KMS-11 (cell line): ENCODE data around the gene FRY.

Experiments
- H2AFZ ChIP-seq: fragments of 200-600 bp; sonication (generic); 2 replicates; pipeline ENCODE4 v1.6.1; 2016; ENCODE audit warnings: antibody characterized with exemption, mixed run types, low read depth
- H3K27ac ChIP-seq: fragments of 200-600 bp; sonication (generic); 2 replicates; pipeline ENCODE4 v1.6.1; 2016; ENCODE audit warnings: mild to moderate bottlenecking, mixed run types
- H3K27me3 ChIP-seq: fragments of 200-600 bp; sonication (generic); 2 replicates; pipeline ENCODE4 v1.6.1; 2017; ENCODE audit warnings: mild to moderate bottlenecking, low read depth, mixed run types, moderate library complexity; ENCODE audit not compliant: insufficient read depth
- H3K36me3 ChIP-seq: fragments of 200-600 bp; sonication (generic); 2 replicates; pipeline ENCODE4 v1.6.1; 2017; ENCODE audit warnings: mild to moderate bottlenecking, mixed run types; ENCODE audit not compliant: insufficient read depth
- H3K4me1 ChIP-seq: fragments of 200-600 bp; sonication (generic); 2 replicates; pipeline ENCODE4 v1.6.1; 2016; ENCODE audit warnings: mild to moderate bottlenecking, low read depth, mixed run types; ENCODE audit not compliant: poor library complexity, severe bottlenecking
- H3K4me2 ChIP-seq: fragments of 200-600 bp; sonication (generic); 2 replicates; pipeline ENCODE4 v1.7.0; 2016; ENCODE audit warnings: mild to moderate bottlenecking, mixed run types
- H3K4me3 ChIP-seq: fragments of 200-600 bp; sonication (generic); IDR thresholded peaks from 2 replicates; pipeline ENCODE4 v1.6.1; 2017; ENCODE audit warnings: low read depth, low read length, mixed read lengths; ENCODE audit not compliant: insufficient read depth
- H3K79me2 ChIP-seq: fragments of 200-600 bp; sonication (generic); 2 replicates; pipeline ENCODE4 v1.6.1; 2016; ENCODE audit warnings: low read depth, mixed run types; ENCODE audit not compliant: insufficient read depth
- H3K9ac ChIP-seq: fragments of 200-600 bp; sonication (generic); 2 replicates; pipeline ENCODE4 v1.6.1; 2016; ENCODE audit warnings: mild to moderate bottlenecking, mixed run types
- H4K20me1 ChIP-seq: fragments of 200-600 bp; sonication (generic); 2 replicates; pipeline ENCODE4 v1.6.1; 2016; ENCODE audit warnings: mild to moderate bottlenecking, mixed run types; ENCODE audit not compliant: insufficient read depth
- TF ChIP-seq, protein P1 (sequence below): fragments of 200-600 bp; sonication (generic); conservative IDR thresholded peaks from 2 replicates; pipeline ENCODE4 v1.6.1; 2017; ENCODE audit warnings: low read depth, mild to moderate bottlenecking, antibody characterized with exemption, low read length, moderate library complexity, mixed read lengths

The FRY gene

DNA sequence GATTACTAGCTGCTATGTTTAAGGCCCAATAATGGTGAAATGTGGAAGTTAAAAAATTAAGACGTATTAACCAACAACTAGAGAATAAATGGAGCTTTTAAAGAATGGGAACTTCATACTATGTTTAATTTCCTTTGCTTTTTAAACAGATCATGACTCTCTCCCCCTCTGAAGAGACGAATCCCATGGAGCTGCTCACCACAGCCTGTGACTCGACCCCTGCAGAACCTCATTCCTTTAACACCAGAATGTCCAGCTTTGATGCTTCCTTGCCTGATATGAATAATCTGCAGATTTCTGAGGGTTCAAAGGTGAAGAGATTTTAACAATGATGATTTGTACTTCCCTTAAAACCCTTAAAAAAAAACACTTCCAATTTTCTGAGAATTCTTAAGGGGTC, 230.6 kb downstream of the FRY start:
- H3K36me3 ChIP-seq: no peaks in the 10 kb centered on the region
- H2AFZ ChIP-seq: no peak overlapping the region
- H3K4me2 ChIP-seq: no peak overlapping the region
- no peak overlapping the region for H3K4me3 ChIP-seq
- H3K27me3 ChIP-seq: no peaks in the 10 kb centered on the region
- H3K9ac ChIP-seq: no peak overlapping the region
- TF ChIP-seq, protein P1, sequence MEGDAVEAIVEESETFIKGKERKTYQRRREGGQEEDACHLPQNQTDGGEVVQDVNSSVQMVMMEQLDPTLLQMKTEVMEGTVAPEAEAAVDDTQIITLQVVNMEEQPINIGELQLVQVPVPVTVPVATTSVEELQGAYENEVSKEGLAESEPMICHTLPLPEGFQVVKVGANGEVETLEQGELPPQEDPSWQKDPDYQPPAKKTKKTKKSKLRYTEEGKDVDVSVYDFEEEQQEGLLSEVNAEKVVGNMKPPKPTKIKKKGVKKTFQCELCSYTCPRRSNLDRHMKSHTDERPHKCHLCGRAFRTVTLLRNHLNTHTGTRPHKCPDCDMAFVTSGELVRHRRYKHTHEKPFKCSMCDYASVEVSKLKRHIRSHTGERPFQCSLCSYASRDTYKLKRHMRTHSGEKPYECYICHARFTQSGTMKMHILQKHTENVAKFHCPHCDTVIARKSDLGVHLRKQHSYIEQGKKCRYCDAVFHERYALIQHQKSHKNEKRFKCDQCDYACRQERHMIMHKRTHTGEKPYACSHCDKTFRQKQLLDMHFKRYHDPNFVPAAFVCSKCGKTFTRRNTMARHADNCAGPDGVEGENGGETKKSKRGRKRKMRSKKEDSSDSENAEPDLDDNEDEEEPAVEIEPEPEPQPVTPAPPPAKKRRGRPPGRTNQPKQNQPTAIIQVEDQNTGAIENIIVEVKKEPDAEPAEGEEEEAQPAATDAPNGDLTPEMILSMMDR: no peak
- H3K27ac ChIP-seq: no peak overlapping the region
- H3K4me1 ChIP-seq: no peaks in the 10 kb centered on the region
- H3K79me2 ChIP-seq: no peaks in the 10 kb centered on the region
- H4K20me1 ChIP-seq: no peaks in the 10 kb centered on the region

DNA sequence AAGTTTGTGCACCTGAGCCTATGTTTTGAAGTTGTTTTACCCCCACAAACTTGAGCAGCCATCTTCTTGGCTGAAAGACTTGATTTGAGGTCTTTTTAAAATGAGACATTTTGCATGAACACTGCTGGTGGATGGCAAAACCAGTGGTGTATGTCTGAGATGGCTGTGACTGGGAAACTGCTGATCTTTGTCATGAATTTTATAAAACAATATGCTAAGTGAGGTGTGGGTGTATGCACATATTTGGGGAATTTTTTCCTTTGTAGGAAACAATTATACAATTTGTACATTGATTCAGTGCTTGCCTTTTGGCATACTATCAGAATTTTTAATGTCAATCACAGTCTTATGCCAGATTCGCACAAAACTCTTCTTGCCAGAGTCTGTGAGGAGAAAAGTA, 231.0 kb downstream of the FRY start:
- Histone ChIP-seq H3K4me1 (no peaks in the 10 kb centered on the region), H3K9ac (no peak overlapping the region), H4K20me1 (no peaks in the 10 kb centered on the region), H3K27me3 (no peaks in the 10 kb centered on the region), H3K27ac (no peak overlapping the region), H3K79me2 (no peaks in the 10 kb centered on the region), H3K36me3 (no peaks in the 10 kb centered on the region), H3K4me2 (no peak overlapping the region), H3K4me3 (no peak overlapping the region), H2AFZ (no peak overlapping the region)
- TF ChIP-seq, protein P1: no peak

DNA sequence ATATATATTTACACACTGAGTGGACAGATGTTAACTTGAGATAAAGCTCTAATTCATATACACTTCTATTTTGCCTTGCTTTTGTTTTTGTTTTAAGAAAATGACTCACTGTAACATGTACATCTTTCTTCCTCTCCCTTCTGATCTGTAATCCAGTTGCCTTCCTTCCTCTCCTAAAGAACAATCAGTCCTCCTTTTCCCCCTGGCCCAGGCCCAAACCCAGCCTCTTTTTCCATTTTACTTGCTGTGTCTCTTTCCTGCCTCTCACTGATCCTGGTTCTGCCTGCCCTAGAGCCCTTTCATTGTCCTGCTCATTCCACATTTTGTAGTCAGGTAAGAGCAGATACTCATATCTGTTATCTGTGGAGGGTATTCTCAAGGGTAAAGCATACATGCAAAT, 232.8 kb downstream of the FRY start:
- no peaks in the 10 kb centered on the region for H4K20me1 ChIP-seq
- H3K27ac ChIP-seq: no peak overlapping the region
- H3K27me3 ChIP-seq: no peaks in the 10 kb centered on the region
- no peak overlapping the region for H3K9ac ChIP-seq
- H3K4me1 ChIP-seq: no peaks in the 10 kb centered on the region
- no peaks in the 10 kb centered on the region for H3K36me3 ChIP-seq
- no peak overlapping the region for H3K4me3 ChIP-seq
- H3K4me2 ChIP-seq: no peak overlapping the region
- H2AFZ ChIP-seq: no peak overlapping the region
- TF ChIP-seq, protein P1: no peak
- H3K79me2 ChIP-seq: no peaks in the 10 kb centered on the region

DNA sequence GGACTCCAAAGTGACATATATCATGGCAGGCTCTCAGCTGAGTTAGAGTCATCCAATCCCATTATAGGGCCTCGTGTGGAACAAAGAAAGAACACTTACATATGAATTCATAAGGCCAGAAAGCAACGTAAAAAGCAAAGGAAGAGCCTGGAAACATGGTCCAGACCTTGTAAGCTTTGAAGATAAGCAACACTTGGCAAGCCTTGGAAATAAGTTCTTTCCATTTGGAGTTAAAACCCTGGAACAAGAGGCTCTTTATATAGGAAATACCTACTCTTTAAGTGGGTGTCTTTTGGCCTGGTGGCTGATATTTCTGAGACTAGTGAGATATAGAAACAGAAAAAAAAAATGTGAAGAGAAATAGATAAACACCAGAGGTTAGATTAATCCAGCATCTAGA, 234.2 kb downstream of the FRY start:
- Histone ChIP-seq H3K27me3 (no peaks in the 10 kb centered on the region), H3K27ac (no peak overlapping the region), H3K79me2 (no peaks in the 10 kb centered on the region), H3K4me2 (no peak overlapping the region), H3K36me3 (no peaks in the 10 kb centered on the region), H3K4me3 (no peak overlapping the region), H2AFZ (no peak overlapping the region), H3K4me1 (no peaks in the 10 kb centered on the region), H4K20me1 (no peaks in the 10 kb centered on the region), H3K9ac (no peak overlapping the region)
- TF ChIP-seq, protein P1: no peak

DNA sequence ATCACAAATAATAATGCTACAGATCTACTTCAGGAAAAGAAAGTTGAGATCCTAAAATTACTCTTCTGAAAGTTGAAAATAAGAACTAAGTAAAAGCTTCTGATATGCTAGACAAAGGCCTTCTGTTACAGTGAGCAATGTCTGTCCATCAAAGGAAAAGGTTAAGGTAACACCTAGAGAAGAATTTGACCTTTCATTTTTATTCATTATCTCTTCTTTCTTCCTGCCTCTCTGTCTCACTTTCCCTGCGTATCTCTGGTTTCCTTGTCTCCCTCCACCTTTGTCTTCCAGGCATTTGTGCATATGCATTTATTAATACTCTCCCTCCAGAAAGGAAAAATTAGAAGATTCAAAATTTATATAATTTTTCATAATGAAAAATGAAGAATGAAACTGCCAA, 234.6 kb downstream of the FRY start:
- Histone ChIP-seq H3K79me2 (no peaks in the 10 kb centered on the region), H3K36me3 (no peaks in the 10 kb centered on the region), H3K9ac (no peak overlapping the region), H4K20me1 (no peaks in the 10 kb centered on the region), H3K27me3 (no peaks in the 10 kb centered on the region), H3K4me2 (no peak overlapping the region), H3K4me1 (no peaks in the 10 kb centered on the region), H2AFZ (no peak overlapping the region), H3K4me3 (no peak overlapping the region), H3K27ac (no peak overlapping the region)
- TF ChIP-seq, protein P1: no peak
